Measurements from ENCODE around the gene LRIT3.

DNA sequence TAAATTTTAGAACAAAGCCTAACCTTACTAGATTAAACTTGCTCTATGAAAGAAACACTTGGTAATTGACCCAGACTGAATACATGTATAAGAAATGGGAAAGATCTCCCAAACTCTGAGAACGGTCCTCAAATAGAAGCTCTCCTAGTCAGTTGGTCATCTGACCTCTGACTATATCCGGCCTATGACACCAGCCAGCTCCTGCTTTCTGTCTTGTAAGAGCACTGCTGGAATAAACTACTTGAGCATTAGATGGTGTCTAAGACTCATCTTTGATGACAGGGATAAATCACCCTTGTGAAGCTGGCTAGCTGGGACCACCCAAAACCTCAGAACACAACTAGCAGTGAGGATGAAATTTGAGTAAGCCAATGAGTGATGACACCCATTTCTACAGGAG is 24.2 kb downstream of the LRIT3 start:
- TF ChIP-seq, protein P1, sequence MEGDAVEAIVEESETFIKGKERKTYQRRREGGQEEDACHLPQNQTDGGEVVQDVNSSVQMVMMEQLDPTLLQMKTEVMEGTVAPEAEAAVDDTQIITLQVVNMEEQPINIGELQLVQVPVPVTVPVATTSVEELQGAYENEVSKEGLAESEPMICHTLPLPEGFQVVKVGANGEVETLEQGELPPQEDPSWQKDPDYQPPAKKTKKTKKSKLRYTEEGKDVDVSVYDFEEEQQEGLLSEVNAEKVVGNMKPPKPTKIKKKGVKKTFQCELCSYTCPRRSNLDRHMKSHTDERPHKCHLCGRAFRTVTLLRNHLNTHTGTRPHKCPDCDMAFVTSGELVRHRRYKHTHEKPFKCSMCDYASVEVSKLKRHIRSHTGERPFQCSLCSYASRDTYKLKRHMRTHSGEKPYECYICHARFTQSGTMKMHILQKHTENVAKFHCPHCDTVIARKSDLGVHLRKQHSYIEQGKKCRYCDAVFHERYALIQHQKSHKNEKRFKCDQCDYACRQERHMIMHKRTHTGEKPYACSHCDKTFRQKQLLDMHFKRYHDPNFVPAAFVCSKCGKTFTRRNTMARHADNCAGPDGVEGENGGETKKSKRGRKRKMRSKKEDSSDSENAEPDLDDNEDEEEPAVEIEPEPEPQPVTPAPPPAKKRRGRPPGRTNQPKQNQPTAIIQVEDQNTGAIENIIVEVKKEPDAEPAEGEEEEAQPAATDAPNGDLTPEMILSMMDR (IDR thresholded peaks at IDR 0.05; ENCODE audit: insufficient read depth, low read length), result no peak
- TF ChIP-seq POLR2AphosphoS5 (IDR thresholded peaks at IDR 0.05; ENCODE audit: low read depth) (no peak), GABPA (IDR thresholded peaks at IDR 0.05; ENCODE audit: low read depth) (no peak)
